BE2C (cell line): Measurements from ENCODE around the gene FCSK. TPM values are rescaled to one million over a fixed set of nuclear protein-coding genes. Genes with fewer than 3 reads are reported as not detected.
"Not testable (repeated sequence)": the region's sequence is repeated elsewhere in the genome, so short reads cannot be mapped to it uniquely, and the experiment has no call there.

Source experiments
- DNase-seq: peaks from one replicate; pipeline ENCODE4 v3.0.0-alpha.2; 2020
- H3K27me3 ChIP-seq: fragments of 250-450 bp; sonication (Bioruptor Pico); 2 replicates; pipeline ENCODE4 v1.5.1; 2020; ENCODE audit warnings: mild to moderate bottlenecking
- H3K36me3 ChIP-seq: fragments of 250-450 bp; sonication (Bioruptor Pico); 2 replicates; pipeline ENCODE4 v1.5.1; 2020; ENCODE audit warnings: mild to moderate bottlenecking
- H3K4me1 ChIP-seq: fragments of 250-450 bp; sonication (Bioruptor Pico); 2 replicates; pipeline ENCODE4 v1.5.1; 2020
- H3K4me3 ChIP-seq: 2 replicates; pipeline ENCODE4 v1.5.1; 2011; ENCODE audit warnings: low read depth, low read length
- H3K9me3 ChIP-seq: fragments of 250-450 bp; sonication (Bioruptor Pico); 2 replicates; pipeline ENCODE4 v1.5.1; 2020
- CTCF ChIP-seq: IDR thresholded peaks from 2 replicates; pipeline ENCODE4 v1.5.1; 2012; ENCODE audit warnings: mild to moderate bottlenecking, low read depth, low read length
- polyA plus RNA-seq: library from polyadenylated mRNA; unstranded; fragments of >200 nt; gene quantifications from one replicate; pipeline ENCODE4 v1.2.1, GENCODE V29; 2012; ENCODE audit warnings: low read depth, missing spikeins; ENCODE audit not compliant: insufficient read length, insufficient read depth

Gene FCSK
- 35.8 TPM for polyA plus RNA-seq

GRCh38 chr16:70454222-70455034 is at the start of gene FCSK:
FCSK (plus strand) TSS chr16:70454595; CDS start chr16:70463191, 8,596 bp downstream.
- Histone ChIP-seq H3K27me3 (no peaks in the 10 kb centered on the region), H3K9me3 (no peaks in the 10 kb centered on the region), H3K36me3 (no peaks in the 10 kb centered on the region), H3K4me1 (no peaks in the 10 kb centered on the region), H3K4me3 (peak within 1 kb of the TSS; percentile 73)
- DNase-seq = peak; percentile 79
- no peak for TF ChIP-seq CTCF

GRCh38 chr16:70406104-70406503 is 48.3 kb upstream of the FCSK start:
- H3K4me1 ChIP-seq = peaks cover 16% of the 10 kb centered on the region
- H3K4me3 ChIP-seq, H3K9me3 ChIP-seq, DNase-seq, H3K36me3 ChIP-seq, H3K27me3 ChIP-seq: not testable (repeated sequence)

GRCh38 chr16:70407811-70408274 is 46.6 kb upstream of the FCSK start:
- no peak for TF ChIP-seq CTCF
- no peaks in the 10 kb centered on the region for H3K9me3 ChIP-seq
- no peak overlapping the region for H3K4me3 ChIP-seq
- H3K4me1 ChIP-seq = peaks cover 16% of the 10 kb centered on the region
- peaks cover 16% of the 10 kb centered on the region for H3K36me3 ChIP-seq
- DNase-seq = no peak
- no peaks in the 10 kb centered on the region for H3K27me3 ChIP-seq

GRCh38 chr16:70410734-70411133 is 43.7 kb upstream of the FCSK start:
- Histone ChIP-seq H3K9me3 (no peaks in the 10 kb centered on the region), H3K36me3 (peaks cover 16% of the 10 kb centered on the region), H3K4me1 (peaks cover 16% of the 10 kb centered on the region), H3K4me3 (no peak overlapping the region), H3K27me3 (no peaks in the 10 kb centered on the region)
- DNase-seq = no peak
- TF ChIP-seq CTCF = no peak

DNA sequence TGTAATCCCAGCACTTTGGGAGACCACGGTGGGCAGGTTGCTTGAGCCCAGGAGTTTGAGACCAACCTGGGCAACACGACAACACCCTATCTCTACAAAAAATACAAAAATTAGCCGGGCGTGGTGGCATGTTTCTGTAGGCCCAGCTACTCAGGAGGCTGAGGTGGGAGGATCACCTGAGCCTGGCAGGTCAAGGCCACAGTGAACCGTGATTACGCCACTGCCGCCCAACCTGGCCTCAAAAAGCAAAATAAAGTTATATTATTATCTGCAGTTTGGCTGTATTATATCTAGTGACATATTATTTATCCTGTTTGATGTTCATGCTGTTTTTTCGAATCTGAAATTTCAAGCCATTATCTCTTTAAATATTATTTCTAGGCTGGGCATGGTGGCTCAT is 42.0 kb upstream of the FCSK start:
- Histone ChIP-seq H3K4me3 (no peak overlapping the region), H3K36me3 (peaks cover 16% of the 10 kb centered on the region), H3K4me1 (peaks cover 16% of the 10 kb centered on the region), H3K9me3 (no peaks in the 10 kb centered on the region; the same call in 1 of the 2 replicates), H3K27me3 (no peaks in the 10 kb centered on the region)
- TF ChIP-seq CTCF = no peak
- no peak for DNase-seq

DNA sequence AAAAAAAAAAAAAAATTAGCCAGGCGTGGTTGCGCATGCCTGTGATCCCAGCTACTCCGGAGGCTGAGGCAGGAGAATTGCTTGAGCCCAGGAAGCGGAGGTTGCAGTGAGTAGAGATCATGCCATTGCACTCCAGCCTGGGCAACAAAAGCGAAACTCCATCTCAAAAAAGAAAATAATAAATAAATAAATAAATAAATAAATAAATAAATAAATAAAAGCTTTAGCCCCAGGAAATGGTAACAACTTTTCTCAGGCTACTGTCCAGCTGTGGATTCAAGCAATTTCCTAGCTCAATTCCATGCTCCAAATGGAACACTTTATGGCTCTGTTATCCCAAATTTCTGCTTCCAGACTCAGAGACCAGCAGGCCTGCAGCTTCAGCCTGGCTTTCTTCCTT is 40.8 kb upstream of the FCSK start:
- H3K9me3 ChIP-seq, H3K27me3 ChIP-seq, DNase-seq, H3K4me3 ChIP-seq, H3K4me1 ChIP-seq: not testable (repeated sequence)
- H3K36me3 ChIP-seq = peaks cover 19% of the 10 kb centered on the region

GRCh38 chr16:70416748-70417616 is 37.4 kb upstream of the FCSK start:
- peaks cover 18% of the 10 kb centered on the region for H3K36me3 ChIP-seq
- no peak for DNase-seq
- H3K4me3 ChIP-seq = no peak overlapping the region
- no peaks in the 10 kb centered on the region; the same call in 1 of the 2 replicates for H3K9me3 ChIP-seq
- no peaks in the 10 kb centered on the region for H3K27me3 ChIP-seq
- peaks cover 9% of the 10 kb centered on the region for H3K4me1 ChIP-seq
- TF ChIP-seq CTCF = no peak
